Uterus (tissue), 2 donors: ENCODE data around the gene KIAA1217.
A peak's percentile ranks its signal among the peaks of the same experiment; 100 is the strongest.

Experiments used
- CTCF ChIP-seq, 4 experiments: fragments of 200-600 bp in 2 of 4; fragments of 450-650 bp in 2 of 4; sonication (generic) in 2 of 4; IDR thresholded peaks; one replicate each; pipeline ENCODE4 v1.5.1; 2016 to 2019; ENCODE audit warnings: antibody characterized with exemption in 4 of 4, mild to moderate bottlenecking in 2 of 4, moderate library complexity in 1 of 4
- POLR2A ChIP-seq, 2 donors: fragments of 450-650 bp; IDR thresholded peaks; one replicate each; pipeline ENCODE4 v1.6.1; 2016; ENCODE audit warnings: antibody characterized with exemption in 2 of 2, mild to moderate bottlenecking in 1 of 2, moderate library complexity in 1 of 2

DNA sequence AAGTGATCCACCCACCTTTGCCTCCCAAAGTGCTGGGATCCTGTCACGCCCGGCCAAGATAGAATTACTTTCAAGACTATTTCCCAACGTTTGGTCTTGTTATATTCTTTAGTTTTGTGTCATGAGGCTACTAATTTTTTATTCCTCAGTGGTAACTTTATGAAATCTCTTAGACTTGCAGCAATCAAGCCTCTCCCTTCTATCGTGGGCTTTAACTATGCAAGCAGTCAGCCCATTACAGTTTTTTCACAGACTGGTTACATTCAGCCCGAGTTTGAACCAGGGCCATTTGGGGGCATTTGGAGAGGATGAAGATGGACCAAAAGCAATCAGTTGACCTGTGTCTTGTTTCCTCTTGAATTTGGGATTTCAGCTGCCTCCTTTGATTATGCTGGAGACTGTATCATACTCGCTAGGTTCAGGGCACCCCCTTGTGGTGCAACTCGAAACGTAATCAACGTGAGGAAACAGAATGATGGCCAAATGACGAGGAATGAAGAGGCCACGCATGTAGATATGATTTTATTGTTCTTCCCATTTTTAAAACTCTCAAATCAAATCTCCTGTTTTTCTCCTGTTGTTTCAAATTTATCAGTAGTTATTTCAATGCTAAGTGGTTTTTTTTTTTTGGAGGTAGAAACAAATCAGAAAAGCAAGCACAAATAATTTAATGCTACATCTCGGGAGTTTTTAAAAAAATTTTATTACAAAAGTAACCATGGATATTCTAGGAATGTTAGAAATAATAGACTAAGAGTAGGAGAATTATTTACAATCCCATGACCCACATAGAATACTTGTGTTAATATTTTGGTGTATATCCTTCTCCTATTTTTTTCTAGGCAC is 151.6 kb downstream of the KIAA1217 start:
- TF ChIP-seq POLR2A (IDR thresholded peaks at IDR 0.05) (no peak), CTCF (IDR thresholded peaks at IDR 0.05) (peak; percentile 38 to 62 (median 48))
